Keratinocyte (primary cell): Measurements from ENCODE around the gene ROR1. TPM values are rescaled to one million over a fixed set of nuclear protein-coding genes. Genes with fewer than 3 reads are reported as not detected.

ENCODE experiments used
- DNase-seq: peaks from one replicate; pipeline ENCODE4 v3.0.0-alpha.2; 2011; ENCODE audit warnings: low read depth, missing footprints, low spot score
- FAIRE-seq: peaks from 2 replicates; lab custom pipeline; 2011; peaks lifted over from hg19 to GRCh38; lab: Jason Lieb, UNC
- H2AFZ ChIP-seq: 2 replicates; pipeline ENCODE4 v1.6.0; 2012; ENCODE audit warnings: low read length, control low read depth, inconsistent platforms; ENCODE audit not compliant: control insufficient read depth
- H3K27ac ChIP-seq: 2 replicates; pipeline ENCODE4 v1.5.1; 2011; ENCODE audit warnings: low read length; ENCODE audit not compliant: control insufficient read depth, insufficient read depth
- H3K27me3 ChIP-seq: 3 replicates; pipeline ENCODE4 v1.6.0; 2011; ENCODE audit warnings: low read length; ENCODE audit not compliant: control insufficient read depth, insufficient read depth; ENCODE audit errors: extremely low read depth
- H3K36me3 ChIP-seq, 2 experiments: 2 replicates in 1 of 2; 3 replicates in 1 of 2; pipeline ENCODE4 v1.5.1; 2011; ENCODE audit warnings: low read length in 2 of 2, mild to moderate bottlenecking in 1 of 2; ENCODE audit not compliant: control insufficient read depth in 2 of 2, insufficient read depth in 2 of 2; ENCODE audit errors: extremely low read depth in 1 of 2
- H3K4me1 ChIP-seq: 3 replicates; pipeline ENCODE4 v1.5.1; 2011; ENCODE audit warnings: low read length; ENCODE audit not compliant: control insufficient read depth, insufficient read depth; ENCODE audit errors: extremely low read depth
- H3K4me2 ChIP-seq: 3 replicates; pipeline ENCODE4 v1.6.0; 2011; ENCODE audit warnings: low read depth, low read length; ENCODE audit not compliant: control insufficient read depth, insufficient read depth; ENCODE audit errors: extremely low read depth
- H3K4me3 ChIP-seq, 3 experiments: fragments of 200-600 bp in 1 of 3; sonication (generic) in 1 of 3; 2 replicates in 2 of 3; 3 replicates in 1 of 3; pipeline ENCODE4 v1.5.1; 2011 to 2016; ENCODE audit warnings: low read length in 3 of 3, mild to moderate bottlenecking in 3 of 3, control low read depth in 2 of 3, inconsistent platforms in 1 of 3, low read depth in 1 of 3, mixed read lengths in 1 of 3, mixed run types in 1 of 3, moderate library complexity in 1 of 3; ENCODE audit not compliant: control insufficient read depth in 2 of 3, insufficient read depth in 2 of 3; ENCODE audit errors: extremely low read depth in 1 of 3
- H3K79me2 ChIP-seq: 2 replicates; pipeline ENCODE4 v1.6.0; 2012; ENCODE audit warnings: low read length; ENCODE audit not compliant: control insufficient read depth, insufficient read depth
- H3K9ac ChIP-seq: 3 replicates; pipeline ENCODE4 v1.6.0; 2011; ENCODE audit warnings: low read length; ENCODE audit not compliant: control insufficient read depth, insufficient read depth; ENCODE audit errors: extremely low read depth
- H3K9me1 ChIP-seq: 3 replicates; pipeline ENCODE4 v1.6.0; 2011; ENCODE audit warnings: low read length; ENCODE audit not compliant: control insufficient read depth, insufficient read depth; ENCODE audit errors: extremely low read depth
- H3K9me3 ChIP-seq: 2 replicates; pipeline ENCODE4 v1.5.1; 2012; ENCODE audit warnings: low read depth, low read length; ENCODE audit not compliant: control insufficient read depth
- H4K20me1 ChIP-seq: 3 replicates; pipeline ENCODE4 v1.6.0; 2011; ENCODE audit warnings: low read length; ENCODE audit not compliant: control insufficient read depth, insufficient read depth; ENCODE audit errors: extremely low read depth
- CTCF ChIP-seq, 3 experiments: IDR thresholded peaks in 1 of 3; conservative IDR thresholded peaks in 1 of 3; optimal IDR thresholded peaks in 1 of 3; 2 replicates in 2 of 3; 3 replicates in 1 of 3; pipeline versions ENCODE3 to v1.5.1; 2011; ENCODE audit warnings: low read length in 3 of 3, mild to moderate bottlenecking in 3 of 3, moderate library complexity in 2 of 3, control low read depth in 1 of 3, inconsistent platforms in 1 of 3; ENCODE audit not compliant: insufficient read depth in 2 of 3; ENCODE audit errors: extremely low read depth in 1 of 3
- EZH2 ChIP-seq: IDR thresholded peaks from one replicate; pipeline ENCODE4 v1.6.1; 2012; ENCODE audit warnings: inconsistent platforms, mild to moderate bottlenecking, low read length, moderate library complexity
- dilution Hi-C: fragments of 300-500 bp; cut with MboI; formaldehyde crosslinking; loops from one replicate; pipeline ENCODE4 v1.7.0; 2020; ENCODE audit warnings: low sequenced_read_pairs; ENCODE audit not compliant: extremely low pct_ligation_motif_present
- polyA plus RNA-seq, 5 experiments: library from polyadenylated mRNA; depleted of rRNA in 3 of 5; stranded (reverse) in 3 of 5; stranded (forward) in 1 of 5; unstranded in 1 of 5; fragments of >200 nt; gene quantifications; 1 replicate in 1 of 5; 2 replicates in 3 of 5; 3 replicates in 1 of 5; pipeline versions ENCODE4 v1.2.1 to v1.2.3, GENCODE V29; 2011 to 2012; ENCODE audit warnings: missing spikeins in 2 of 5, low read depth in 1 of 5, low replicate concordance in 1 of 5

The ROR1 gene
- polyA plus RNA-seq, 1 donor (not counting 4 experiments of a cell fraction or from before 2014, with no cell fraction given): 9.2 TPM

GRCh38 chr1:64166629-64167028, 392.8 kb downstream of the ROR1 start:
- Histone ChIP-seq H2AFZ (no peak overlapping the region), H3K9ac (no peak overlapping the region), H3K4me1 (peaks cover 5% of the 10 kb centered on the region), H4K20me1 (no peaks in the 10 kb centered on the region), H3K79me2 (no peaks in the 10 kb centered on the region), H3K9me1 (no peaks in the 10 kb centered on the region), H3K27me3 (no peaks in the 10 kb centered on the region), H3K4me3 (no peak overlapping the region), H3K9me3 (no peaks in the 10 kb centered on the region), H3K36me3 (peaks cover 0 to 1% of the 10 kb centered on the region in 2 experiments), H3K27ac (no peak overlapping the region), H3K4me2 (no peak overlapping the region)
- DNase-seq (no peak), FAIRE-seq (no peak)
- TF ChIP-seq CTCF (optimal IDR thresholded peaks at IDR 0.05 in 1 of 3, IDR thresholded peaks at IDR 0.05 in 1 of 3, conservative IDR thresholded peaks at IDR 0.05 in 1 of 3; ENCODE audit: extremely low read depth in 1 of 3, insufficient read depth in 2 of 3, low read length in 3 of 3): no peak
- TF ChIP-seq EZH2: no peak
- dilution Hi-C loops: no loop called here

GRCh38 chr1:64167176-64167575, 393.4 kb downstream of the ROR1 start:
- no peak for FAIRE-seq
- H3K4me2 ChIP-seq: no peak overlapping the region
- no peaks in the 10 kb centered on the region for H4K20me1 ChIP-seq
- H3K9me1 ChIP-seq: no peaks in the 10 kb centered on the region
- DNase-seq: no peak
- H3K9me3 ChIP-seq: no peaks in the 10 kb centered on the region
- no peak overlapping the region for H3K4me3 ChIP-seq
- dilution Hi-C loops: no loop called here
- no peak overlapping the region for H3K27ac ChIP-seq
- H3K9ac ChIP-seq: no peak overlapping the region
- peaks cover 11% of the 10 kb centered on the region for H3K4me1 ChIP-seq
- no peak overlapping the region for H2AFZ ChIP-seq
- peaks cover 0 to 1% of the 10 kb centered on the region in 2 experiments for H3K36me3 ChIP-seq
- H3K79me2 ChIP-seq: no peaks in the 10 kb centered on the region
- H3K27me3 ChIP-seq: no peaks in the 10 kb centered on the region
- TF ChIP-seq CTCF (optimal IDR thresholded peaks at IDR 0.05 in 1 of 3, IDR thresholded peaks at IDR 0.05 in 1 of 3, conservative IDR thresholded peaks at IDR 0.05 in 1 of 3; ENCODE audit: extremely low read depth in 1 of 3, insufficient read depth in 2 of 3, low read length in 3 of 3): no peak
- TF ChIP-seq EZH2: no peak
